Astrocyte (in vitro differentiated cells and primary cell): ENCODE measurements around the gene MOK. TPM values are rescaled to one million over a fixed set of nuclear protein-coding genes. Genes with fewer than 3 reads are reported as not detected.

Source experiments
- DNase-seq: peaks from one replicate; pipeline ENCODE4 v3.0.0-alpha.2; 2010; ENCODE audit warnings: low read depth
- FAIRE-seq: peaks from 2 replicates; lab custom pipeline; 2011; peaks lifted over from hg19 to GRCh38; lab: Jason Lieb, UNC
- H2AFZ ChIP-seq: 2 replicates; pipeline ENCODE4 v1.6.0; 2012; ENCODE audit warnings: low read depth, low read length, inconsistent platforms
- H3K27ac ChIP-seq: 2 replicates; pipeline ENCODE4 v1.5.1; 2011; ENCODE audit warnings: low read depth, low read length, inconsistent platforms
- H3K27me3 ChIP-seq: 2 replicates; pipeline ENCODE4 v1.6.0; 2011; ENCODE audit warnings: low read length, inconsistent platforms; ENCODE audit not compliant: insufficient read depth
- H3K36me3 ChIP-seq: 2 replicates; pipeline ENCODE4 v1.5.1; 2011; ENCODE audit warnings: low read length, inconsistent platforms; ENCODE audit not compliant: insufficient read depth
- H3K4me1 ChIP-seq: 2 replicates; pipeline ENCODE4 v1.5.1; 2011; ENCODE audit warnings: low read length, inconsistent platforms; ENCODE audit not compliant: insufficient read depth
- H3K4me2 ChIP-seq: 2 replicates; pipeline ENCODE4 v1.6.0; 2012; ENCODE audit warnings: low read length, inconsistent platforms
- H3K4me3 ChIP-seq: 2 replicates; pipeline ENCODE4 v1.5.1; 2011; ENCODE audit warnings: low read depth, mild to moderate bottlenecking, low read length, inconsistent platforms; ENCODE audit not compliant: insufficient read depth
- H3K79me2 ChIP-seq: 2 replicates; pipeline ENCODE4 v1.6.0; 2012; ENCODE audit warnings: mild to moderate bottlenecking, low read length, inconsistent platforms; ENCODE audit not compliant: insufficient read depth
- H3K9ac ChIP-seq: 2 replicates; pipeline ENCODE4 v1.6.0; 2012; ENCODE audit warnings: mild to moderate bottlenecking, low read length, inconsistent platforms
- H3K9me3 ChIP-seq: 2 replicates; pipeline ENCODE4 v1.5.1; 2012; ENCODE audit warnings: low read depth, mild to moderate bottlenecking, low read length, inconsistent platforms; ENCODE audit not compliant: insufficient read depth
- H4K20me1 ChIP-seq: 2 replicates; pipeline ENCODE4 v1.6.0; 2012; ENCODE audit warnings: low read length, inconsistent platforms; ENCODE audit not compliant: insufficient read depth
- H3K27ac Mint-ChIP-seq: one replicate; pipeline ENCODE4 v1.8.0; 2021; ENCODE audit warnings: mild to moderate bottlenecking, mixed read lengths; ENCODE audit not compliant: unreplicated experiment
- H3K27me3 Mint-ChIP-seq: one replicate; pipeline ENCODE4 v1.8.0; 2021; ENCODE audit warnings: low read depth, mixed read lengths; ENCODE audit not compliant: unreplicated experiment
- H3K36me3 Mint-ChIP-seq: one replicate; pipeline ENCODE4 v1.8.0; 2021; ENCODE audit warnings: low read depth, mixed read lengths; ENCODE audit not compliant: unreplicated experiment
- H3K4me1 Mint-ChIP-seq: one replicate; pipeline ENCODE4 v1.8.0; 2021; ENCODE audit warnings: low read depth, mixed read lengths; ENCODE audit not compliant: unreplicated experiment
- H3K4me3 Mint-ChIP-seq: one replicate; pipeline ENCODE4 v1.8.0; 2021; ENCODE audit warnings: mild to moderate bottlenecking, moderate library complexity, mixed read lengths; ENCODE audit not compliant: unreplicated experiment
- H3K9me3 Mint-ChIP-seq: one replicate; pipeline ENCODE4 v1.8.0; 2021; ENCODE audit warnings: mild to moderate bottlenecking, mixed read lengths; ENCODE audit not compliant: unreplicated experiment
- EZH2 ChIP-seq: IDR thresholded peaks from 2 replicates; pipeline ENCODE4 v1.6.1; 2012; ENCODE audit warnings: mild to moderate bottlenecking, low read length, inconsistent platforms; ENCODE audit not compliant: insufficient read depth
- total RNA-seq: library from RNA; stranded (reverse); gene quantifications from 2 replicates; pipeline ENCODE4 v1.2.1, GENCODE V29; 2021
- TF ChIP-seq, protein P1 (sequence below): IDR thresholded peaks from 2 replicates; pipeline ENCODE4 v1.5.1; 2011; ENCODE audit warnings: low read depth, mild to moderate bottlenecking, inconsistent platforms, low read length, moderate library complexity; ENCODE audit not compliant: insufficient read depth

The MOK gene
- total RNA-seq, 1 donor from 2014 or later, result 9.3 TPM

DNA sequence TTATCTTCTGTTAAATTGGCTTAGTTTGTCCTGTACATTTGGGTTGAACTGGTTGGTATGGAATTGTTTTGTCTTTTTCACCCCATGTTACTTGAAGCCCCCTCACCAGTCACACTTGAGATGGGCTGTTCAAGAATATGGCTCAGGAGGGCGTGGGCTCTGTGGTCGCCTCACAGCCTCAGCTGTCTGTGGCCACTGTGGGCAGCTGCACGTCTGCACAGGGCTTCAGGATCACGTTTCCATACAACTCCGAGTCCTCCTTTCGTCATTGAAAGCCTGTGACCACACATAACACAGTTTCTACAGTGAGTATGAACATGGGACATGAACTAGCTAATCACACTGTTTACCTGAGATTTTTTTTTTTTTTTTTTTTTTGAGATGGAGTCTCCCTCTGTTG lies 81.3 kb downstream of the MOK start:
- no peak for FAIRE-seq
- no peak overlapping the region for H3K4me2 ChIP-seq
- H3K4me1 ChIP-seq, result peaks cover 11% of the 10 kb centered on the region
- peaks cover 19% of the 10 kb centered on the region for H3K36me3 Mint-ChIP-seq
- H3K27me3 Mint-ChIP-seq, result no peaks in the 10 kb centered on the region
- no peaks in the 10 kb centered on the region for H4K20me1 ChIP-seq
- H3K36me3 ChIP-seq, result peaks cover 3% of the 10 kb centered on the region
- H3K9me3 ChIP-seq, result no peaks in the 10 kb centered on the region
- no peak overlapping the region for H3K4me3 ChIP-seq
- peaks cover 6% of the 10 kb centered on the region for H3K4me1 Mint-ChIP-seq
- peaks cover 5% of the 10 kb centered on the region for H3K9me3 Mint-ChIP-seq
- H3K79me2 ChIP-seq, result peaks cover 10% of the 10 kb centered on the region
- H3K9ac ChIP-seq, result no peak overlapping the region
- TF ChIP-seq, protein P1, sequence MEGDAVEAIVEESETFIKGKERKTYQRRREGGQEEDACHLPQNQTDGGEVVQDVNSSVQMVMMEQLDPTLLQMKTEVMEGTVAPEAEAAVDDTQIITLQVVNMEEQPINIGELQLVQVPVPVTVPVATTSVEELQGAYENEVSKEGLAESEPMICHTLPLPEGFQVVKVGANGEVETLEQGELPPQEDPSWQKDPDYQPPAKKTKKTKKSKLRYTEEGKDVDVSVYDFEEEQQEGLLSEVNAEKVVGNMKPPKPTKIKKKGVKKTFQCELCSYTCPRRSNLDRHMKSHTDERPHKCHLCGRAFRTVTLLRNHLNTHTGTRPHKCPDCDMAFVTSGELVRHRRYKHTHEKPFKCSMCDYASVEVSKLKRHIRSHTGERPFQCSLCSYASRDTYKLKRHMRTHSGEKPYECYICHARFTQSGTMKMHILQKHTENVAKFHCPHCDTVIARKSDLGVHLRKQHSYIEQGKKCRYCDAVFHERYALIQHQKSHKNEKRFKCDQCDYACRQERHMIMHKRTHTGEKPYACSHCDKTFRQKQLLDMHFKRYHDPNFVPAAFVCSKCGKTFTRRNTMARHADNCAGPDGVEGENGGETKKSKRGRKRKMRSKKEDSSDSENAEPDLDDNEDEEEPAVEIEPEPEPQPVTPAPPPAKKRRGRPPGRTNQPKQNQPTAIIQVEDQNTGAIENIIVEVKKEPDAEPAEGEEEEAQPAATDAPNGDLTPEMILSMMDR, result no peak
- no peak for TF ChIP-seq EZH2
- no peak overlapping the region for H3K4me3 Mint-ChIP-seq
- H3K27ac ChIP-seq, result no peak overlapping the region
- no peaks in the 10 kb centered on the region for H3K27me3 ChIP-seq
- DNase-seq, result no peak
- no peak overlapping the region for H2AFZ ChIP-seq
- no peak overlapping the region for H3K27ac Mint-ChIP-seq

DNA sequence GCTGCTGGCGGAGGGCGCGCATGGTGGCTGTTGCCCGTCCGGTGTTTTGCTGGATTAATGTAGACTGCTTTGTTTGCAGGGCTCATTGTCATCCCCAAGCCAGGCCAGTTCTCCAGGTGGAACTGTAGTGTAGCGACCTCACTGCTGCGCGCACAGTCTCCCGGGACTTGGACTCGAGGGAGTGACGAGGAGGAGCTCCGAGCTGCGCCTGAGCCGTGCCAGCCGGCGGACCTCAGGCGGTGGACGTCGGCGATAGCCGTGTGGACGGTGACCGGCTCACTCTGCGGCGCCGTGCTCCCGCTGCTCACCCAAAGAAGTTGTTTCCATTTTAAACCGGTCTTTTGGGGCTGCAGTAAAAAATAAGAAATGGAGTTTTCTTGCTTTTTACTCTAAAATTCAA lies 82.2 kb downstream of the MOK start:
- H3K4me3 Mint-ChIP-seq, result no peak overlapping the region
- H3K9me3 ChIP-seq, result no peaks in the 10 kb centered on the region
- H3K27me3 ChIP-seq, result no peaks in the 10 kb centered on the region
- H3K4me1 Mint-ChIP-seq, result peaks cover 6% of the 10 kb centered on the region
- no peak for TF ChIP-seq EZH2
- TF ChIP-seq, protein P1, result no peak
- no peak overlapping the region for H3K27ac Mint-ChIP-seq
- DNase-seq (no peak), FAIRE-seq (no peak)
- peaks cover 3% of the 10 kb centered on the region for H3K36me3 ChIP-seq
- peaks cover 17% of the 10 kb centered on the region for H3K36me3 Mint-ChIP-seq
- H3K27ac ChIP-seq, result no peak overlapping the region
- peaks cover 19% of the 10 kb centered on the region for H3K79me2 ChIP-seq
- H3K4me3 ChIP-seq, result no peak overlapping the region
- peaks cover 5% of the 10 kb centered on the region for H4K20me1 ChIP-seq
- no peaks in the 10 kb centered on the region for H3K27me3 Mint-ChIP-seq
- no peak overlapping the region for H3K9ac ChIP-seq
- peaks cover 5% of the 10 kb centered on the region for H3K9me3 Mint-ChIP-seq
- peaks cover 11% of the 10 kb centered on the region for H3K4me1 ChIP-seq
- no peak overlapping the region for H3K4me2 ChIP-seq
- no peak overlapping the region for H2AFZ ChIP-seq

DNA sequence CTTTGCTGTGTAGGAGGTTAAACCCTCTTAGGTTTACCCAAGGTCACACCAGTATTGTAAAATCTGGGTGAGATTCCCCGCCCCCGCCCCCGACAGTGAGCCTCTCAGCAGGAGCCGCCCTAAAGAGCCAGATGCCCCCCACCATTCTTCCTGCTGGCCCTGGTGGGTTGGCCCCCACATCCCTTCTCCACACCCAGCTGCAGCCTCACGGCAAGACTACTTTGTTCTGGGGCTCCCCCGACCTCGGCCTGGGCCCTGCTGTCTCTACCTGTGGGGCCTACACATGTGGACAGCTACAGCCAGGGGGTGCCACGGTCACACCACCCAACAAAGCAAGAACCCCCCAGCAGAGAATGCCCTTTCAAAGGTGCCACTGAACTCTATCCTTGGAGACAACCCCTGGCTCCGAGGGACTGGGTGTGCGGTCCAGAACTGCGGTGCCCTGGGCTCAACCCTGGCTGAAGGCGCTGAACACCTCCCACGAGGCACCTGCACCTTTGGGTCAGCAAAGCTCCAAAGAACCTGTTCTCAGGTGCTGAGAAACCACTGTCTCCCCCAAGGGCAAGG lies 82.9 kb downstream of the MOK start:
- Histone ChIP-seq H3K4me1 (peaks cover 11% of the 10 kb centered on the region), H3K36me3 (peaks cover 3% of the 10 kb centered on the region), H3K9ac (no peak overlapping the region), H3K4me2 (no peak overlapping the region), H3K4me3 (no peak overlapping the region), H4K20me1 (peaks cover 7% of the 10 kb centered on the region), H2AFZ (no peak overlapping the region), H3K27ac (no peak overlapping the region), H3K79me2 (peaks cover 26% of the 10 kb centered on the region), H3K27me3 (no peaks in the 10 kb centered on the region), H3K9me3 (no peaks in the 10 kb centered on the region)
- Mint-ChIP-seq H3K27me3 (no peaks in the 10 kb centered on the region), H3K27ac (no peak overlapping the region), H3K4me1 (peaks cover 6% of the 10 kb centered on the region), H3K4me3 (no peak overlapping the region), H3K36me3 (peaks cover 20% of the 10 kb centered on the region), H3K9me3 (peaks cover 5% of the 10 kb centered on the region)
- FAIRE-seq, result no peak
- TF ChIP-seq EZH2, result no peak
- TF ChIP-seq, protein P1, result no peak
- no peak for DNase-seq
